ENCODE results near the gene ATAD1. TPM values are rescaled to one million over a fixed set of nuclear protein-coding genes. Genes with fewer than 3 reads are reported as not detected.

ATAD1 gene
- total and polyA plus RNA-seq, 10 of the 15 experiments (the other 5 are each of a cell fraction or from before 2014, with no cell fraction given) = 24.7 to 59.3 (median 41.1) TPM

DNA sequence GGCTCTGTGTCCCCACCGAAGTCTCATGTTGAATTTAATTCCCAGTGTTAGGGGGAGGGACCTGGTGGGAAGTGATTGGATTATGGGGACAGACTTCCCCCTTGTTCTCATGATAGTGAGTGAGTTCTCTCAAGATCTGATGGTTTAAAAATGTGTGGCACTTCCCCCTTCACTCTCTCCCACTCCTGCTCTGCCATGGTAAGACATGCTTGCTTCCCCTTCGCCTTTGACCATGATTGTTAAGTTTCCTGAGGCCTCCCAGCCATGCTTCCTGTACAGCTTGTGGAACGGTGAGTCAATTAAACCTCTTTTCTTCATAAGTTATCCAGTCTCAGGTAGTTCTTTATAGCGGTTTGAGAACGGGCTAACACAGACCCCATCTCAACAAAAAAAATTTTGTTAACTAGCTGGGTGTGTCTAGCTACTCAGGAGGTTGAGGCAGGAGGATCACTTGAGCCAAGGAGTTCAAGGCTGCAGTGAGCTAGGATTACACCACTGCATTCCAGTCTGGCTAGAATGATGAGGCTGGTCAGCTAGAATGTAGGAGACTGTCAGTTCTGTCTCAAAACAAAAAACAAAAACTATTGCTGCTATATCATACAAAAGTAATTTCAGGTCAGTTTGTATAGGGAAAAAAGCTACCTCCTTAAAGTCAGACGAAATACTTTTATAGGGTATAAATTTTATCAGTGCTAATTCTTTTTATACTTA is 57.7 kb downstream of the ATAD1 start:
- Histone ChIP-seq H3K36me3 (ENCODE audit: control insufficient read depth in 2 of 2, insufficient read depth in 2 of 2, low read length in 1 of 2) (peaks cover 3 to 21% of the 10 kb centered on the region in 2 experiments; a peak in 3 of 4 replicates), H3K4me3 (no peak overlapping the region), H3K27me3 (replicated peaks in 1 of 2; ENCODE audit: control insufficient read depth in 2 of 2, insufficient read depth in 2 of 2, low read length in 1 of 2) (no peaks in the 10 kb centered on the region), H3K9ac (ENCODE audit: control insufficient read depth, insufficient read depth, low read length) (no peak overlapping the region), H3K9me3 (replicated peaks; ENCODE audit: control insufficient read depth, insufficient read depth, low read length) (no peaks in the 10 kb centered on the region), H4K20me1 (ENCODE audit: control insufficient read depth, insufficient read depth) (no peaks in the 10 kb centered on the region), H3K4me1 (ENCODE audit: control insufficient read depth, insufficient read depth, low read length) (no peaks in the 10 kb centered on the region), H3K27ac (ENCODE audit: control insufficient read depth, insufficient read depth) (no peak overlapping the region; the same call in 1 of the 2 replicates), H2AFZ (ENCODE audit: control insufficient read depth, low read depth, low read length) (no peak overlapping the region), H3K4me2 (ENCODE audit: control insufficient read depth, insufficient read depth) (no peak overlapping the region), H3K79me2 (ENCODE audit: control insufficient read depth, insufficient read depth, low read length) (no peaks in the 10 kb centered on the region)
- no peak for FAIRE-seq
- ChIA-PET SMC1A (ENCODE audit: uncharacterized antibody, unreplicated experiment) (interaction anchor here (0.8 to 3.1 kb wide), 5 partner anchors 9 to 795 kb away, joined by 3 to 10 read pairs (median 3); no protein-coding TSS in a partner anchor), POLR2A (interaction anchor here (1.1 kb wide), 1 partner anchor 9 kb away, joined by 3 read pairs; no protein-coding TSS in a partner anchor), CTCF (interaction anchor here (0.9 to 1.3 kb wide), 7 partner anchors 9 to 227 kb away, joined by 3 to 5 read pairs (median 3); no protein-coding TSS in a partner anchor), RAD21 (ENCODE audit: unreplicated experiment) (interaction anchor here (1.5 kb wide), 1 partner anchor 13 kb away, joined by 3 read pairs; no protein-coding TSS in a partner anchor)
- ATAC-seq = no peak
- BruUV-seq (replicated peaks) = no TSS peak
- 78% methylated on average over 6 of the region's 6 CpGs for WGBS (ENCODE audit: insufficient coverage, insufficient replicate concordance, low lambda C conversion rate, missing lambda C conversion rate)
- TF ChIP-seq ZNF217 (IDR thresholded peaks at IDR 0.05) (no peak), ZNF384 (IDR thresholded peaks at IDR 0.05; ENCODE audit: borderline replicate concordance, low read depth, low read length) (no peak), ZNF274 (IDR thresholded peaks at IDR 0.05; ENCODE audit: insufficient read depth, insufficient read length) (no peak), IRF4 (IDR thresholded peaks at IDR 0.05; ENCODE audit: low read depth, low read length) (no peak), SMAD5 (IDR thresholded peaks at IDR 0.05; ENCODE audit: low read depth) (no peak), ZBED1 (IDR thresholded peaks at IDR 0.05; ENCODE audit: borderline replicate concordance) (no peak)
- in situ Hi-C loops (cut with MboI) = no loop called here
- DNase-seq (ENCODE audit: low read depth, low spot score) = no peak
- intact Hi-C loops (cut with micrococcal nuclease; ENCODE audit: unreplicated experiment) = no loop called here

DNA sequence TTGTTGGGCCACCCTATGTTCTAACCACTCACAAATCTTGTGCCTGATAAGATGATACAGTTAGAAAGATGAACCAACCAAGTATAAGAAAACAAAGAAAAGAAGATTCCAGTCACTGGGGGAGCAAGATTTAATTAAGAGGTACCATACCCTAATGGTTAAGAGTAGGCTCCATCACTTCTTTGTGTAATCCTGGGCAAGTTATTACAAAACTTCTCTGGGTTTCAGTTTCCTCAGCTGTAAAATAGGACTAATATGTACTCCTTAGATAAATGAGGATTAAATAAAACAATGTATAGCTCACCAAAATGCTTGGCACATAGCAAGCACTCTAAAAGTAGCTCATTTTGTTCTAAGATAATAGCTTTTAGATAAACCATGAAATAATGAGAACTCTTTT is 58.5 kb downstream of the ATAD1 start:
- H3K9ac ChIP-seq (ENCODE audit: control insufficient read depth, insufficient read depth, low read length) = no peak overlapping the region
- ATAC-seq = no peak
- ChIA-PET CTCF (interaction anchor here (0.6 to 1.3 kb wide), 6 partner anchors 13 to 226 kb away, joined by 3 to 5 read pairs (median 3); no protein-coding TSS in a partner anchor), SMC1A (ENCODE audit: uncharacterized antibody, unreplicated experiment) (interaction anchor here (0.8 to 3.1 kb wide), 5 partner anchors 8 to 796 kb away, joined by 3 to 10 read pairs (median 3); no protein-coding TSS in a partner anchor), RAD21 (ENCODE audit: unreplicated experiment) (interaction anchor here (1.5 kb wide), 1 partner anchor 14 kb away, joined by 3 read pairs; no protein-coding TSS in a partner anchor), POLR2A (interaction anchor here (1.0 kb wide), 1 partner anchor 58 kb away, joined by 4 read pairs; the partner anchor contains the start of gene ATAD1)
- BruUV-seq (replicated peaks) = no TSS peak
- no peaks in the 10 kb centered on the region for H3K27me3 ChIP-seq (replicated peaks in 1 of 2; ENCODE audit: control insufficient read depth in 2 of 2, insufficient read depth in 2 of 2, low read length in 1 of 2)
- no peak for DNase-seq (ENCODE audit: low read depth, low spot score)
- peaks cover 3 to 26% of the 10 kb centered on the region in 2 experiments; a peak in 3 of 4 replicates for H3K36me3 ChIP-seq (ENCODE audit: control insufficient read depth in 2 of 2, insufficient read depth in 2 of 2, low read length in 1 of 2)
- no peaks in the 10 kb centered on the region for H3K4me1 ChIP-seq (ENCODE audit: control insufficient read depth, insufficient read depth, low read length)
- no peaks in the 10 kb centered on the region for H4K20me1 ChIP-seq (ENCODE audit: control insufficient read depth, insufficient read depth)
- H3K79me2 ChIP-seq (ENCODE audit: control insufficient read depth, insufficient read depth, low read length) = no peaks in the 10 kb centered on the region
- in situ Hi-C loops (cut with MboI) = no loop called here
- no peak overlapping the region for H3K27ac ChIP-seq (ENCODE audit: control insufficient read depth, insufficient read depth)
- no peak overlapping the region for H2AFZ ChIP-seq (ENCODE audit: control insufficient read depth, low read depth, low read length)
- H3K4me2 ChIP-seq (ENCODE audit: control insufficient read depth, insufficient read depth) = no peak overlapping the region
- no peak for FAIRE-seq
- H3K9me3 ChIP-seq (replicated peaks; ENCODE audit: control insufficient read depth, insufficient read depth, low read length) = no peaks in the 10 kb centered on the region
- no peak overlapping the region for H3K4me3 ChIP-seq
- intact Hi-C loops (cut with micrococcal nuclease; ENCODE audit: unreplicated experiment) = no loop called here
- TF ChIP-seq SMAD5 (IDR thresholded peaks at IDR 0.05; ENCODE audit: low read depth) (no peak), SMARCA5 (IDR thresholded peaks at IDR 0.05) (no peak), RAD51 (IDR thresholded peaks at IDR 0.05) (no peak), RCOR1 (conservative IDR thresholded peaks at IDR 0.05; ENCODE audit: low read depth, low read length) (no peak), NFXL1 (IDR thresholded peaks at IDR 0.05; ENCODE audit: borderline replicate concordance) (no peak), RFX5 (IDR thresholded peaks at IDR 0.05; ENCODE audit: low read depth, low read length) (no peak)
- TF ChIP-seq, protein P1, sequence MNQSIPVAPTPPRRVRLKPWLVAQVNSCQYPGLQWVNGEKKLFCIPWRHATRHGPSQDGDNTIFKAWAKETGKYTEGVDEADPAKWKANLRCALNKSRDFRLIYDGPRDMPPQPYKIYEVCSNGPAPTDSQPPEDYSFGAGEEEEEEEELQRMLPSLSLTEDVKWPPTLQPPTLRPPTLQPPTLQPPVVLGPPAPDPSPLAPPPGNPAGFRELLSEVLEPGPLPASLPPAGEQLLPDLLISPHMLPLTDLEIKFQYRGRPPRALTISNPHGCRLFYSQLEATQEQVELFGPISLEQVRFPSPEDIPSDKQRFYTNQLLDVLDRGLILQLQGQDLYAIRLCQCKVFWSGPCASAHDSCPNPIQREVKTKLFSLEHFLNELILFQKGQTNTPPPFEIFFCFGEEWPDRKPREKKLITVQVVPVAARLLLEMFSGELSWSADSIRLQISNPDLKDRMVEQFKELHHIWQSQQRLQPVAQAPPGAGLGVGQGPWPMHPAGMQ (IDR thresholded peaks at IDR 0.05; ENCODE audit: borderline replicate concordance) = no peak

Measured in GM12878 (cell line).